SK-N-SH (cell line): Measurements from ENCODE around the gene RAD23B. TPM values are rescaled to one million over a fixed set of nuclear protein-coding genes. Genes with fewer than 3 reads are reported as not detected.
A peak's percentile ranks its signal among the peaks of the same experiment; 100 is the strongest.

Experiments
- CTCF ChIA-PET: fragments of 300-600, 350-600 bp; formaldehyde crosslinking; extraction: SDS; loops from one replicate; lab custom pipeline; 2021; lab: Yijun Ruan, JAX
- POLR2A ChIA-PET: fragments of 350-600 bp; sonication (Branson Sonifier 250); formaldehyde crosslinking; extraction: SDS; loops from one replicate; lab custom pipeline; 2020; ENCODE audit warnings: antibody characterized with exemption, inconsistent platforms; lab: Yijun Ruan, JAX
- DNase-seq: peaks from one replicate; pipeline ENCODE4 v3.0.0; 2012
- H2AFZ ChIP-seq: fragments of 200-600 bp; sonication (generic); 2 replicates; pipeline ENCODE4 v1.8.1; 2016; ENCODE audit warnings: antibody characterized with exemption, mild to moderate bottlenecking, low read depth
- H3F3A ChIP-seq: fragments of 200-600 bp; sonication (generic); replicated peaks from 2 replicates; pipeline ENCODE3; 2016; ENCODE audit warnings: antibody characterized with exemption, mild to moderate bottlenecking; ENCODE audit not compliant: insufficient read depth
- H3K27ac ChIP-seq, 2 experiments: fragments of 200-500 bp in 1 of 2; fragments of 200-600 bp in 1 of 2; sonication (Bioruptor generic) in 1 of 2; sonication (generic), shearing (Covaris generic) in 1 of 2; 2 replicates each; pipeline versions ENCODE4 v1.5.1 to v1.6.1; 2014 to 2016; ENCODE audit warnings: low read depth in 2 of 2, inconsistent platforms in 1 of 2, low read length in 1 of 2, mild to moderate bottlenecking in 1 of 2, mixed read lengths in 1 of 2
- H3K27me3 ChIP-seq: fragments of 200-600 bp; sonication (generic), shearing (Covaris generic); 2 replicates; pipeline ENCODE4 v1.6.1; 2016; ENCODE audit warnings: mixed run types; ENCODE audit not compliant: insufficient read depth
- H3K36me3 ChIP-seq, 2 experiments: fragments of 200-500 bp in 1 of 2; fragments of 200-600 bp in 1 of 2; sonication (Bioruptor generic) in 1 of 2; sonication (generic) in 1 of 2; replicated peaks in 1 of 2; 2 replicates each; pipeline versions ENCODE3 to v1.5.1; 2014 to 2016; ENCODE audit warnings: low read length in 1 of 2, mild to moderate bottlenecking in 1 of 2; ENCODE audit not compliant: insufficient read depth in 2 of 2, control insufficient read depth in 1 of 2
- H3K4me1 ChIP-seq, 2 experiments: fragments of 200-500 bp in 1 of 2; fragments of 200-600 bp in 1 of 2; sonication (Bioruptor generic) in 1 of 2; sonication (generic), shearing (Covaris generic) in 1 of 2; 2 replicates each; pipeline versions ENCODE4 v1.5.1 to v1.6.1; 2014 to 2016; ENCODE audit warnings: low read depth in 1 of 2, low read length in 1 of 2, mixed run types in 1 of 2; ENCODE audit not compliant: insufficient read depth in 2 of 2, control insufficient read depth in 1 of 2
- H3K4me2 ChIP-seq: fragments of 200-600 bp; sonication (generic), shearing (Covaris generic); 2 replicates; pipeline ENCODE4 v1.6.1; 2017; ENCODE audit warnings: mixed run types
- H3K4me3 ChIP-seq, 2 experiments: fragments of 200-500 bp in 1 of 2; fragments of 200-600 bp in 1 of 2; sonication (Bioruptor generic) in 1 of 2; sonication (generic), shearing (Covaris generic) in 1 of 2; 2 replicates each; pipeline versions ENCODE4 v1.5.1 to v1.8.1; 2014 to 2016; ENCODE audit warnings: low read depth in 2 of 2, inconsistent platforms in 1 of 2, low read length in 1 of 2, mild to moderate bottlenecking in 1 of 2, mixed read lengths in 1 of 2, moderate library complexity in 1 of 2
- H3K79me2 ChIP-seq: fragments of 200-600 bp; sonication (generic); 2 replicates; pipeline ENCODE4 v1.8.1; 2017; ENCODE audit warnings: mild to moderate bottlenecking; ENCODE audit not compliant: insufficient read depth
- H3K9ac ChIP-seq: fragments of 200-600 bp; sonication (generic); 2 replicates; pipeline ENCODE4 v1.6.1; 2017; ENCODE audit warnings: mixed run types
- H3K9me2 ChIP-seq: fragments of 200-600 bp; sonication (generic); 2 replicates; pipeline ENCODE4 v1.6.1; 2017; ENCODE audit warnings: mixed run types
- H3K9me3 ChIP-seq: fragments of 200-600 bp; sonication (generic); 2 replicates; pipeline ENCODE4 v1.6.1; 2017; ENCODE audit warnings: mixed run types, mild to moderate bottlenecking, moderate library complexity
- H4K20me1 ChIP-seq: fragments of 200-600 bp; sonication (generic); 2 replicates; pipeline ENCODE4 v1.6.1; 2017; ENCODE audit warnings: mild to moderate bottlenecking, mixed run types; ENCODE audit not compliant: insufficient read depth
- ELF1 ChIP-seq: IDR thresholded peaks from 2 replicates; pipeline ENCODE4 v1.4.0; 2012
- EP300 ChIP-seq, 2 experiments: IDR thresholded peaks; 2 replicates each; pipeline versions ENCODE4 v1.4.0 to v1.6.1; 2012; ENCODE audit warnings: borderline replicate concordance in 1 of 2, low read depth in 1 of 2, low read length in 1 of 2
- FOXM1 ChIP-seq: IDR thresholded peaks from 2 replicates; pipeline ENCODE4 v1.4.0; 2012; ENCODE audit warnings: low read depth, mild to moderate bottlenecking
- JUND ChIP-seq: IDR thresholded peaks from 2 replicates; pipeline ENCODE4 v1.4.0; 2012
- POLR2AphosphoS5 ChIP-seq: IDR thresholded peaks from 2 replicates; pipeline ENCODE4 v1.6.1; 2012; ENCODE audit warnings: low read depth, low read length
- RAD21 ChIP-seq: IDR thresholded peaks from 2 replicates; pipeline ENCODE4 v1.6.1; 2012; ENCODE audit warnings: mild to moderate bottlenecking, low read length
- RCOR1 ChIP-seq: fragments of 150-350 bp; IDR thresholded peaks from 2 replicates; pipeline ENCODE4 v1.6.1; 2017; ENCODE audit warnings: antibody characterized with exemption, low read length
- REST ChIP-seq: IDR thresholded peaks from 2 replicates; pipeline ENCODE4 v1.6.1; 2012; ENCODE audit warnings: mild to moderate bottlenecking, low read depth, low read length, moderate library complexity
- RFX5 ChIP-seq: IDR thresholded peaks from 2 replicates; pipeline ENCODE4 v1.6.1; 2012; ENCODE audit warnings: mild to moderate bottlenecking, improper control_type of control experiment, low read length
- TCF12 ChIP-seq: IDR thresholded peaks from 2 replicates; pipeline ENCODE4 v1.4.0; 2012
- YY1 ChIP-seq: IDR thresholded peaks from 2 replicates; pipeline ENCODE4 v1.4.0; 2012; ENCODE audit warnings: low read depth, mild to moderate bottlenecking
- WGBS: methylation state at CpG from one replicate; pipeline ENCODE4 v1.1.6; 2017; ENCODE audit warnings: low lambda C conversion rate; 5-methylcytosine and 5-hydroxymethylcytosine counted together
- polyA plus RNA-seq, 3 experiments: library from polyadenylated mRNA; depleted of rRNA; stranded (reverse); fragments of >200 nt; gene quantifications; 2 replicates each; pipeline ENCODE4 v1.2.3, GENCODE V29; 2012
- TF ChIP-seq, protein P1 (sequence below): IDR thresholded peaks from 2 replicates; pipeline ENCODE4 v1.4.0; 2012; ENCODE audit warnings: low read depth
- TF ChIP-seq, protein P2 (sequence below): fragments of 150-350 bp; IDR thresholded peaks from 2 replicates; pipeline ENCODE4 v1.6.1; 2016; ENCODE audit warnings: mild to moderate bottlenecking, low read depth, low read length
- TF ChIP-seq, protein P3 (sequence below): IDR thresholded peaks from 2 replicates; pipeline ENCODE4; 2012

RAD23B gene
- polyA plus RNA-seq, 1 of the 3 experiments (the other 2 are of a cell fraction): 62.9 TPM

- TF ChIP-seq POLR2AphosphoS5 (no peak), EP300 (IDR thresholded peaks at IDR 0.05; ENCODE audit: borderline replicate concordance in 1 of 2, low read depth in 1 of 2, low read length in 1 of 2) (no peak), ELF1 (no peak), JUND (no peak), RAD21 (no peak), FOXM1 (no peak)
- TF ChIP-seq, protein P1, sequence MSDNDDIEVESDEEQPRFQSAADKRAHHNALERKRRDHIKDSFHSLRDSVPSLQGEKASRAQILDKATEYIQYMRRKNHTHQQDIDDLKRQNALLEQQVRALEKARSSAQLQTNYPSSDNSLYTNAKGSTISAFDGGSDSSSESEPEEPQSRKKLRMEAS: no peak
- CTCF ChIA-PET: interaction anchor here (0.7 to 3.6 kb wide), 2 partner anchors 101 to 1584 kb away, joined by 3 to 14 read pairs; no protein-coding TSS in a partner anchor
These were observed 42.8 kb upstream of the RAD23B start for GRCh38 chr9:107240260-107240659.

GRCh38 chr9:107242073-107243030 lies 40.7 kb upstream of the RAD23B start:
- Histone ChIP-seq H2AFZ (no peak overlapping the region), H3K9ac (no peak overlapping the region), H3K79me2 (no peaks in the 10 kb centered on the region), H3K4me3 (no peak overlapping the region), H3K4me2 (no peak overlapping the region), H3K36me3 (no peaks in the 10 kb centered on the region), H3K27ac (no peak overlapping the region), H3K27me3 (no peaks in the 10 kb centered on the region), H4K20me1 (no peaks in the 10 kb centered on the region), H3F3A (peaks cover 12% of the 10 kb centered on the region), H3K9me3 (no peaks in the 10 kb centered on the region), H3K4me1 (peaks cover 0 to 18% of the 10 kb centered on the region in 2 experiments; a peak in 1 of 4 replicates), H3K9me2 (no peaks in the 10 kb centered on the region)
- WGBS: 73% methylated on average over 4 of the region's 4 CpGs
- POLR2A ChIA-PET: no interaction called here
- CTCF ChIA-PET: interaction anchor here (0.6 to 0.7 kb wide), 2 partner anchors 38 to 666 kb away, joined by 3 read pairs; no protein-coding TSS in a partner anchor
- TF ChIP-seq EP300 (IDR thresholded peaks at IDR 0.05; ENCODE audit: borderline replicate concordance in 1 of 2, low read depth in 1 of 2, low read length in 1 of 2): peak in 1 of 2 experiments; percentile 36; a peak in 1 of 4 replicates
- no peak for TF ChIP-seq REST
- no peak for TF ChIP-seq RCOR1
- TF ChIP-seq, protein P2, sequence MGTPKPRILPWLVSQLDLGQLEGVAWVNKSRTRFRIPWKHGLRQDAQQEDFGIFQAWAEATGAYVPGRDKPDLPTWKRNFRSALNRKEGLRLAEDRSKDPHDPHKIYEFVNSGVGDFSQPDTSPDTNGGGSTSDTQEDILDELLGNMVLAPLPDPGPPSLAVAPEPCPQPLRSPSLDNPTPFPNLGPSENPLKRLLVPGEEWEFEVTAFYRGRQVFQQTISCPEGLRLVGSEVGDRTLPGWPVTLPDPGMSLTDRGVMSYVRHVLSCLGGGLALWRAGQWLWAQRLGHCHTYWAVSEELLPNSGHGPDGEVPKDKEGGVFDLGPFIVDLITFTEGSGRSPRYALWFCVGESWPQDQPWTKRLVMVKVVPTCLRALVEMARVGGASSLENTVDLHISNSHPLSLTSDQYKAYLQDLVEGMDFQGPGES: no peak
- TF ChIP-seq RFX5: no peak
- TF ChIP-seq, protein P3, sequence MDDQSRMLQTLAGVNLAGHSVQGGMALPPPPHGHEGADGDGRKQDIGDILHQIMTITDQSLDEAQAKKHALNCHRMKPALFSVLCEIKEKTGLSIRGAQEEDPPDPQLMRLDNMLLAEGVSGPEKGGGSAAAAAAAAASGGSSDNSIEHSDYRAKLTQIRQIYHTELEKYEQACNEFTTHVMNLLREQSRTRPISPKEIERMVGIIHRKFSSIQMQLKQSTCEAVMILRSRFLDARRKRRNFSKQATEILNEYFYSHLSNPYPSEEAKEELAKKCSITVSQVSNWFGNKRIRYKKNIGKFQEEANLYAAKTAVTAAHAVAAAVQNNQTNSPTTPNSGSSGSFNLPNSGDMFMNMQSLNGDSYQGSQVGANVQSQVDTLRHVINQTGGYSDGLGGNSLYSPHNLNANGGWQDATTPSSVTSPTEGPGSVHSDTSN: peak; percentile 27; the same call in 1 of the 2 replicates
- TF ChIP-seq RAD21: no peak
- TF ChIP-seq YY1: no peak
- TF ChIP-seq JUND: 0 out of 2 replicates have a peak, but pooled peaks have one; percentile 35
- no peak for TF ChIP-seq POLR2AphosphoS5
- peak; percentile 74 for TF ChIP-seq TCF12
- DNase-seq: no peak

More at GRCh38 chr9:107240260-107240659, 42.8 kb upstream of the RAD23B start:
- Histone ChIP-seq H3K4me1 (peaks cover 0 to 18% of the 10 kb centered on the region in 2 experiments; a peak in 1 of 4 replicates), H3K9me3 (no peaks in the 10 kb centered on the region), H3K27ac (no peak overlapping the region), H3K9ac (no peak overlapping the region), H3K36me3 (no peaks in the 10 kb centered on the region), H3K79me2 (no peaks in the 10 kb centered on the region), H3K27me3 (no peaks in the 10 kb centered on the region), H3K4me2 (no peak overlapping the region), H3K9me2 (no peaks in the 10 kb centered on the region), H3K4me3 (no peak overlapping the region), H4K20me1 (no peaks in the 10 kb centered on the region), H2AFZ (no peak overlapping the region), H3F3A (peaks cover 10% of the 10 kb centered on the region)
- POLR2A ChIA-PET: no interaction called here
- DNase-seq: no peak
- 95% methylated on average over 2 of the region's 2 CpGs for WGBS
